Measurements from ENCODE around the gene OXER1. TPM values are rescaled to one million over a fixed set of nuclear protein-coding genes. Genes with fewer than 3 reads are reported as not detected.
A peak's percentile ranks its signal among the peaks of the same experiment; 100 is the strongest.

Gene OXER1
- total and polyA plus RNA-seq, 2 of the 13 experiments (the other 11 are each of a cell fraction or from before 2014, with no cell fraction given) = 8.0 to 9.0 TPM

DNA sequence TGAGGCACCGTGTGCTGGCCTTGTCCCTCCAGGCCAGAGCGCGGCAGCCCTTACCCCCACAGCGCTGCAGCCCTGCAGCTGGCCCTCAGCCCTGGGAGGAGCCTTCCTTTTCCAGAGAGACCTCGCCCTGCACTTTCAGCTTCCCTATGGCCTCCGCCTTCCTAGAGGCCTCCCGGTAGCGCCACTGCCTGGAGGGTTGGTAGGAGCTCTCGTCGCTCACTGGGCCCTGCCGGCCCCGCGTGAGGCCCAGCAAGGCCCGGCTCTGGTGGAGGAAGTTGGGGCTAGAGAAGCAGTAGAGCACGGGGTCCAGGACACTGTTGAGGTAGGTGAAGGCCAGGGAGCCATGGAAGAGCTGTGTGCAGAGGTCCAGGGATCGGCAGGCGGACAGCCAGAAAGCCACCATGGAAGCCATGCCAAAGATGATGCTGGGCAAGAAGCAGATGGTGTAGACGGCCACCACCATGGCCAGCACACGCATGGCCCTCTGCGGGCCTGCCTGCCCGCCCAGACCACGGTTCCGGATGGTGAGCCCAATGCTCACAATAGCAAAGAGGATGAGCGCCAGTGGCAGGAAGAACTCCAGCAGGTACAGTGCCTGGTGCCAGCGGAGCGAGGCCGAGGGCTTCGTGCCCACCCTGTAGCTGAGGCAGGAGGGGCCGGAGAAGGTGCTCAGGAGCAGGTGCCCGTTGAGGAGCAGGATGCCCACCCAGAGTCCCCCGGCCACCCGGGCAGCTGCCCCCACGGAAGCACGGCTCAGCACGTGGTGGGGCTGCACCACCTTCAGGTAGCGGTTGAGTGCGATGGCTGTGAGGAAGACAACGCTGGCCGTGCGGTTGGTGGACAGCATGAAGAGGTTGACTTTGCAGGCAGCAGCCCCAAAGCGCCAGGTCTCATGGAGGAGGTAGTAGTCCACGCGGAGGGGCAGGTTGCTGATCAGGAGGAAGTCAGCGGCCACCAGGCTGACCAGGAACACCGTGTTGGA lies 821 bp downstream of the OXER1 start:
- H2AFZ ChIP-seq (ENCODE audit: low read length) = no peak overlapping the region
- no peaks in the 10 kb centered on the region; a peak in 2 of 5 replicates for H3K36me3 ChIP-seq (replicated peaks in 1 of 2; ENCODE audit: control insufficient read depth in 1 of 2, insufficient read depth in 2 of 2, low read length in 2 of 2)
- no TSS peak for BruUV-seq (replicated peaks)
- H3K4me3 ChIP-seq (replicated peaks in 1 of 3; ENCODE audit: insufficient read depth in 1 of 3, low read depth in 2 of 3, low read length in 3 of 3) = no peak overlapping the region
- FAIRE-seq (no peak), ATAC-seq (no peak), DNase-seq (ENCODE audit: low spot score) (no peak)
- no peaks in the 10 kb centered on the region for H3K27me3 ChIP-seq (ENCODE audit: control insufficient read depth in 1 of 2, insufficient read depth in 2 of 2, low read length in 2 of 2)
- intact Hi-C loops (cut with micrococcal nuclease; ENCODE audit: unreplicated experiment) = no loop called here
- H3K4me2 ChIP-seq (ENCODE audit: low read depth, low read length) = no peak overlapping the region
- POLR2A ChIA-PET = interaction anchor here (1.0 kb wide), 1 partner anchor 22 kb away, joined by 3 read pairs; no protein-coding TSS in a partner anchor
- H3K79me2 ChIP-seq (ENCODE audit: insufficient read depth, low read length) = no peaks in the 10 kb centered on the region
- H3K4me1 ChIP-seq (ENCODE audit: insufficient read depth, low read length) = no peaks in the 10 kb centered on the region
- WGBS (ENCODE audit: low lambda C conversion rate) = 94% methylated on average over 45 of the region's 45 CpGs
- no peaks in the 10 kb centered on the region for H4K20me1 ChIP-seq (ENCODE audit: insufficient read depth, low read length)
- H3K9me3 ChIP-seq (ENCODE audit: low read length) = no peaks in the 10 kb centered on the region
- CTCF ChIA-PET (ENCODE audit: low intra/inter-chr PET ratio, low total read pairs) = no interaction called here
- no peak overlapping the region for H3K9ac ChIP-seq (ENCODE audit: insufficient read depth, low read depth, low read length)
- no peak overlapping the region for H3K27ac ChIP-seq (ENCODE audit: extremely low read length, insufficient read depth, low read length)
- in situ Hi-C loops (cut with HindIII; ENCODE audit: extremely low pct_ligation_motif_present, low pct_unique_long_range_greater_than_20kb) = no loop called here
- TF ChIP-seq, protein P1, sequence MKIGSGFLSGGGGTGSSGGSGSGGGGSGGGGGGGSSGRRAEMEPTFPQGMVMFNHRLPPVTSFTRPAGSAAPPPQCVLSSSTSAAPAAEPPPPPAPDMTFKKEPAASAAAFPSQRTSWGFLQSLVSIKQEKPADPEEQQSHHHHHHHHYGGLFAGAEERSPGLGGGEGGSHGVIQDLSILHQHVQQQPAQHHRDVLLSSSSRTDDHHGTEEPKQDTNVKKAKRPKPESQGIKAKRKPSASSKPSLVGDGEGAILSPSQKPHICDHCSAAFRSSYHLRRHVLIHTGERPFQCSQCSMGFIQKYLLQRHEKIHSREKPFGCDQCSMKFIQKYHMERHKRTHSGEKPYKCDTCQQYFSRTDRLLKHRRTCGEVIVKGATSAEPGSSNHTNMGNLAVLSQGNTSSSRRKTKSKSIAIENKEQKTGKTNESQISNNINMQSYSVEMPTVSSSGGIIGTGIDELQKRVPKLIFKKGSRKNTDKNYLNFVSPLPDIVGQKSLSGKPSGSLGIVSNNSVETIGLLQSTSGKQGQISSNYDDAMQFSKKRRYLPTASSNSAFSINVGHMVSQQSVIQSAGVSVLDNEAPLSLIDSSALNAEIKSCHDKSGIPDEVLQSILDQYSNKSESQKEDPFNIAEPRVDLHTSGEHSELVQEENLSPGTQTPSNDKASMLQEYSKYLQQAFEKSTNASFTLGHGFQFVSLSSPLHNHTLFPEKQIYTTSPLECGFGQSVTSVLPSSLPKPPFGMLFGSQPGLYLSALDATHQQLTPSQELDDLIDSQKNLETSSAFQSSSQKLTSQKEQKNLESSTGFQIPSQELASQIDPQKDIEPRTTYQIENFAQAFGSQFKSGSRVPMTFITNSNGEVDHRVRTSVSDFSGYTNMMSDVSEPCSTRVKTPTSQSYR (CRISPR knock-in tag; IDR thresholded peaks at IDR 0.05; ENCODE audit: borderline replicate concordance) = no peak
- no peak for TF ChIP-seq ZKSCAN8 (CRISPR knock-in tag; IDR thresholded peaks at IDR 0.05; ENCODE audit: borderline replicate concordance)
- no peak for TF ChIP-seq CCDC6 (CRISPR knock-in tag; IDR thresholded peaks at IDR 0.05)
- TF ChIP-seq, protein P2, sequence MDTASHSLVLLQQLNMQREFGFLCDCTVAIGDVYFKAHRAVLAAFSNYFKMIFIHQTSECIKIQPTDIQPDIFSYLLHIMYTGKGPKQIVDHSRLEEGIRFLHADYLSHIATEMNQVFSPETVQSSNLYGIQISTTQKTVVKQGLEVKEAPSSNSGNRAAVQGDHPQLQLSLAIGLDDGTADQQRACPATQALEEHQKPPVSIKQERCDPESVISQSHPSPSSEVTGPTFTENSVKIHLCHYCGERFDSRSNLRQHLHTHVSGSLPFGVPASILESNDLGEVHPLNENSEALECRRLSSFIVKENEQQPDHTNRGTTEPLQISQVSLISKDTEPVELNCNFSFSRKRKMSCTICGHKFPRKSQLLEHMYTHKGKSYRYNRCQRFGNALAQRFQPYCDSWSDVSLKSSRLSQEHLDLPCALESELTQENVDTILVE (CRISPR knock-in tag; IDR thresholded peaks at IDR 0.05) = no peak
- no peak for TF ChIP-seq ZNF670 (CRISPR knock-in tag; IDR thresholded peaks at IDR 0.05; ENCODE audit: borderline replicate concordance)
- 0 out of 2 replicates have a peak, but pooled peaks have one; percentile 30 for TF ChIP-seq HOXA7 (CRISPR knock-in tag; IDR thresholded peaks at IDR 0.05)
- no peak for TF ChIP-seq ZNF260 (CRISPR knock-in tag; IDR thresholded peaks at IDR 0.05; ENCODE audit: borderline replicate concordance, low read depth)
- TF ChIP-seq, protein P3, sequence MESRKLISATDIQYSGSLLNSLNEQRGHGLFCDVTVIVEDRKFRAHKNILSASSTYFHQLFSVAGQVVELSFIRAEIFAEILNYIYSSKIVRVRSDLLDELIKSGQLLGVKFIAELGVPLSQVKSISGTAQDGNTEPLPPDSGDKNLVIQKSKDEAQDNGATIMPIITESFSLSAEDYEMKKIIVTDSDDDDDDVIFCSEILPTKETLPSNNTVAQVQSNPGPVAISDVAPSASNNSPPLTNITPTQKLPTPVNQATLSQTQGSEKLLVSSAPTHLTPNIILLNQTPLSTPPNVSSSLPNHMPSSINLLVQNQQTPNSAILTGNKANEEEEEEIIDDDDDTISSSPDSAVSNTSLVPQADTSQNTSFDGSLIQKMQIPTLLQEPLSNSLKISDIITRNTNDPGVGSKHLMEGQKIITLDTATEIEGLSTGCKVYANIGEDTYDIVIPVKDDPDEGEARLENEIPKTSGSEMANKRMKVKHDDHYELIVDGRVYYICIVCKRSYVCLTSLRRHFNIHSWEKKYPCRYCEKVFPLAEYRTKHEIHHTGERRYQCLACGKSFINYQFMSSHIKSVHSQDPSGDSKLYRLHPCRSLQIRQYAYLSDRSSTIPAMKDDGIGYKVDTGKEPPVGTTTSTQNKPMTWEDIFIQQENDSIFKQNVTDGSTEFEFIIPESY (CRISPR knock-in tag; IDR thresholded peaks at IDR 0.05) = peak; percentile 94
- TF ChIP-seq KDM6A (CRISPR knock-in tag; IDR thresholded peaks at IDR 0.05; ENCODE audit: low read depth) = no peak
- TF ChIP-seq HOXA5 (CRISPR knock-in tag; IDR thresholded peaks at IDR 0.05) = no peak
- no peak for TF ChIP-seq CCAR2 (optimal IDR thresholded peaks at IDR 0.05; ENCODE audit: low read depth, low read length)
- TF ChIP-seq GFI1 (CRISPR knock-in tag; IDR thresholded peaks at IDR 0.05; ENCODE audit: borderline replicate concordance) = no peak
- TF ChIP-seq REL (CRISPR knock-in tag; conservative IDR thresholded peaks at IDR 0.05) = no peak
- no peak for TF ChIP-seq KDM1A (CRISPR knock-in tag; IDR thresholded peaks at IDR 0.05)
- no peak for TF ChIP-seq ZNF775 (CRISPR knock-in tag; IDR thresholded peaks at IDR 0.05; ENCODE audit: borderline replicate concordance)
